Mesenchymal stem cell (in vitro differentiated cells and primary cell): Measurements from ENCODE around the gene PRKAB2.
"Not testable (repeated sequence)": the region's sequence is repeated elsewhere in the genome, so short reads cannot be mapped to it uniquely, and the experiment has no call there.

Experiments
- DNase-seq: peaks from one replicate; pipeline ENCODE4 v3.0.0-alpha.2; 2013
- H2AFZ ChIP-seq: one replicate; pipeline ENCODE4 v1.6.1; 2013; ENCODE audit warnings: low read depth, mild to moderate bottlenecking, control low read depth, inconsistent platforms, low read length, moderate library complexity
- H2AK5ac ChIP-seq: 2 replicates; pipeline ENCODE4 v1.6.1; 2013; ENCODE audit warnings: low read length, moderate library complexity, mild to moderate bottlenecking, inconsistent platforms; ENCODE audit not compliant: severe bottlenecking
- H2BK120ac ChIP-seq: one replicate; pipeline ENCODE4 v1.6.1; 2013; ENCODE audit warnings: low read depth, mild to moderate bottlenecking, inconsistent platforms, low read length, moderate library complexity
- H2BK12ac ChIP-seq, 2 experiments: one replicate each; pipeline ENCODE4 v1.6.1; 2013; ENCODE audit warnings: inconsistent platforms in 2 of 2, low read length in 2 of 2, mild to moderate bottlenecking in 2 of 2, moderate library complexity in 2 of 2, control low read depth in 1 of 2
- H2BK15ac ChIP-seq: one replicate; pipeline ENCODE4 v1.6.1; 2013; ENCODE audit warnings: mild to moderate bottlenecking, low read depth, inconsistent platforms; ENCODE audit not compliant: poor library complexity, severe bottlenecking
- H2BK5ac ChIP-seq: 2 replicates; pipeline ENCODE4 v1.6.1; 2013; ENCODE audit warnings: low read depth, mild to moderate bottlenecking, low read length, control low read depth, inconsistent platforms; ENCODE audit not compliant: poor library complexity, severe bottlenecking
- H3K14ac ChIP-seq, 2 experiments: one replicate each; pipeline ENCODE4 v1.6.1; 2013; ENCODE audit warnings: inconsistent platforms in 2 of 2, low read length in 2 of 2, control low read depth in 1 of 2, mild to moderate bottlenecking in 1 of 2, moderate library complexity in 1 of 2
- H3K18ac ChIP-seq, 2 experiments: one replicate each; pipeline ENCODE4 v1.6.1; 2013; ENCODE audit warnings: inconsistent platforms in 2 of 2, low read length in 2 of 2, control low read depth in 1 of 2, low read depth in 1 of 2, mild to moderate bottlenecking in 1 of 2
- H3K23ac ChIP-seq, 2 experiments: one replicate each; pipeline ENCODE4 v1.6.1; 2013; ENCODE audit warnings: inconsistent platforms in 2 of 2, low read length in 2 of 2, mild to moderate bottlenecking in 2 of 2, moderate library complexity in 2 of 2, control low read depth in 1 of 2
- H3K27ac ChIP-seq: 2 replicates; pipeline ENCODE4 v1.5.1; 2013; ENCODE audit warnings: mild to moderate bottlenecking, moderate library complexity, low read length, control low read depth, inconsistent platforms; ENCODE audit not compliant: poor library complexity, severe bottlenecking
- H3K27me3 ChIP-seq, 2 experiments: 2 replicates each; pipeline versions ENCODE4 v1.6.1 to v1.7.0; 2013; ENCODE audit warnings: low read length in 2 of 2, mild to moderate bottlenecking in 2 of 2, moderate library complexity in 2 of 2, control low read depth in 1 of 2, inconsistent platforms in 1 of 2; ENCODE audit not compliant: control insufficient read depth in 1 of 2, insufficient read depth in 1 of 2
- H3K36me3 ChIP-seq, 2 experiments: 2 replicates each; pipeline versions ENCODE4 v1.6.1 to v1.7.0; 2013; ENCODE audit warnings: low read length in 2 of 2, control low read depth in 1 of 2, inconsistent platforms in 1 of 2, low read depth in 1 of 2, mild to moderate bottlenecking in 1 of 2; ENCODE audit not compliant: insufficient read depth in 2 of 2, control insufficient read depth in 1 of 2
- H3K4ac ChIP-seq, 2 experiments: one replicate each; pipeline ENCODE4 v1.6.1; 2013; ENCODE audit warnings: inconsistent platforms in 2 of 2, low read length in 2 of 2, mild to moderate bottlenecking in 2 of 2, moderate library complexity in 2 of 2, control low read depth in 1 of 2, low read depth in 1 of 2
- H3K4me1 ChIP-seq: 2 replicates; pipeline ENCODE4 v1.6.1; 2013; ENCODE audit warnings: low read depth, low read length, control low read depth; ENCODE audit not compliant: control insufficient read depth, insufficient read depth
- H3K4me2 ChIP-seq: 2 replicates; pipeline ENCODE4 v1.6.1; 2013; ENCODE audit warnings: low read length, mild to moderate bottlenecking, inconsistent platforms; ENCODE audit not compliant: poor library complexity, severe bottlenecking
- H3K4me3 ChIP-seq, 2 experiments: 2 replicates each; pipeline versions ENCODE4 v1.5.1 to v1.7.0; 2013; ENCODE audit warnings: low read length in 2 of 2, mild to moderate bottlenecking in 2 of 2, control low read depth in 1 of 2, low read depth in 1 of 2; ENCODE audit not compliant: insufficient read depth in 1 of 2
- H3K79me1 ChIP-seq: replicated peaks from 2 replicates; pipeline ENCODE4 v1.6.1; 2013; ENCODE audit warnings: mild to moderate bottlenecking, control low read depth, low read length, inconsistent platforms; ENCODE audit not compliant: poor library complexity, severe bottlenecking
- H3K9ac ChIP-seq: 2 replicates; pipeline ENCODE4 v1.7.0; 2013; ENCODE audit warnings: mild to moderate bottlenecking, low read length, moderate library complexity
- H3K9me3 ChIP-seq: 2 replicates; pipeline ENCODE4 v1.7.0; 2013; ENCODE audit warnings: mild to moderate bottlenecking, low read length; ENCODE audit not compliant: control insufficient read depth
- H4K8ac ChIP-seq: one replicate; pipeline ENCODE4 v1.6.1; 2013; ENCODE audit warnings: inconsistent platforms, mild to moderate bottlenecking, low read length, moderate library complexity
- H4K91ac ChIP-seq: one replicate; pipeline ENCODE4 v1.6.1; 2013; ENCODE audit warnings: mild to moderate bottlenecking, low read length, inconsistent platforms
- WGBS: methylation state at CpG from one replicate; pipeline ENCODE4 v1.1.7; 2013; ENCODE audit warnings: mixed read lengths; 5-methylcytosine and 5-hydroxymethylcytosine counted together

The PRKAB2 gene

DNA sequence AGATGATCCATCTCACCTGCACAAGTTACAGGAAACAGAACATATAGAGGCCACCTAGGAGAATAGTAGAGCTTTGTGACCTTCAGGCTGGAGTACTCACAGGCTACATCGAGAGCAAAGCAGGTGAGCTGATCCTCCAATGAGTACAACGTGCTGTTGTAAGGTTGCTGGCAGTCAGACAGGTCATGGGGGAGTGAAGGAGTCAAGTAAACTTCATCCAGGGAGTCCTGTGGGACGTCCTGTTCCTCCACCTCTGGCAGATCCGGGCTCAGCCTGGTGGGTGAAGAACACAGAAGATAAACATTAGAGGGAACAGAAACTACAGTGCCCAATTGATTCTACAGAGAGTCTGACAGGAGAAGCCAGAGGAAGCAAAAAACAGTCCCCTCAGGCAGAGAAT, 62.5 kb downstream of the PRKAB2 start:
- Histone ChIP-seq H3K18ac (no peak overlapping the region), H2AK5ac (no peak overlapping the region), H2BK5ac (no peak overlapping the region), H3K27me3 (peaks cover 0 to 24% of the 10 kb centered on the region in 2 experiments), H3K14ac (no peak overlapping the region), H3K4me1 (no peaks in the 10 kb centered on the region), H3K4ac (no peak overlapping the region), H3K9ac (no peak overlapping the region), H3K36me3 (no peaks in the 10 kb centered on the region), H2BK15ac (no peak overlapping the region), H4K8ac (no peak overlapping the region), H3K23ac (no peak overlapping the region), H2AFZ (no peak overlapping the region), H3K4me3 (no peak overlapping the region), H3K4me2 (no peak overlapping the region), H2BK12ac (no peak overlapping the region), H3K79me1 (no peaks in the 10 kb centered on the region), H3K27ac (no peak overlapping the region), H3K9me3 (no peaks in the 10 kb centered on the region), H2BK120ac (no peak overlapping the region), H4K91ac (no peak overlapping the region)
- WGBS: 44% methylated on average over 4 of the region's 4 CpGs
- DNase-seq: no peak

DNA sequence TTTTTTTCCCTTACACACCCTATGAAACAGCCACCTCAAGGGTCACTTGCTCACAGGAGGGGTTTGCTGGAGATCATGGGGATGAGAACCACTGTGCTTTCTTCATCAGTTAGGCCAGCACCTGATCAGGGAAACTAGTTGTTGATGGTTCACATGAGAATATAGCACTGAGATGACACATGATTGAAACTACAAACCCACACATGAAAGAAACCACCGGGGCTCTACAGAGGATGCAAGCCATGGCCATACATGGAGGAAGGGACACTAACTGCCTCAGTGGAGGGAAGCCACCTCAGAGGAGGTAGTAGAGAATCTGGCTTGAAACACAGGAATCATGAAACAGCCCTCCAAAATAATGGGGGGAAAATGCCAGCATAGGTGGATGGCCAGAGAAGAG, 63.2 kb downstream of the PRKAB2 start:
- Histone ChIP-seq H3K4me3 (no peak overlapping the region), H3K4me1 (no peaks in the 10 kb centered on the region), H2BK15ac (no peak overlapping the region), H3K4ac (no peak overlapping the region), H3K9me3 (no peaks in the 10 kb centered on the region), H3K23ac (no peak overlapping the region), H2AFZ (no peak overlapping the region), H2AK5ac (no peak overlapping the region), H3K4me2 (no peak overlapping the region), H2BK5ac (no peak overlapping the region), H3K36me3 (no peaks in the 10 kb centered on the region), H4K91ac (no peak overlapping the region), H2BK120ac (no peak overlapping the region), H3K27me3 (peaks cover 0 to 24% of the 10 kb centered on the region in 2 experiments), H3K14ac (no peak overlapping the region), H3K79me1 (no peaks in the 10 kb centered on the region), H3K9ac (no peak overlapping the region), H3K27ac (no peak overlapping the region), H2BK12ac (no peak overlapping the region), H3K18ac (no peak overlapping the region), H4K8ac (no peak overlapping the region)
- WGBS: 60% methylated on average over 1 of the region's 1 CpG
- no peak for DNase-seq

DNA sequence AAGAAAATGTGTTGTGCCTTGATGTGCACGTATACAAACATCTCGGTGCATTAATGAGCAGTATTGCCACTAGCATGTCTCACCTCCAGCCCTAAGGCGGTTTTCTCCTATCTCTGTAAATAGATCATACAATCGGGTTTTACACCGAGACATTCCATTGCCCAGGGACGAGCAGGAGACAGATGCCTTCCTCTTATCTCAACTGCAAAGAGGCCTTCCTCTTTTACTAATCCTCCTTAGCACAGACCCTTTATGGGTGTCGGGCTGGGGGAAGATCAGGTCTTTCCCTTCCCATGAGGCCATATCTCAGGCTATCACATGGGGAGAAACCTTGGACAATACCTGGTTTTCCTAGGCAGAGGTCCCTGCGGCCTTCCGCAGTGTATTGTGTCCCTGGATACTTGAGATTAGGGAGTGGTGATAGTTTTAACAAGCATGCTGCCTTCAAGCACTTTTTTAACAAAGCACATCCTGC, 65.8 kb downstream of the PRKAB2 start:
- H3K36me3 ChIP-seq: not testable (repeated sequence)
- WGBS: 47% methylated on average over 7 of the region's 9 CpGs

DNA sequence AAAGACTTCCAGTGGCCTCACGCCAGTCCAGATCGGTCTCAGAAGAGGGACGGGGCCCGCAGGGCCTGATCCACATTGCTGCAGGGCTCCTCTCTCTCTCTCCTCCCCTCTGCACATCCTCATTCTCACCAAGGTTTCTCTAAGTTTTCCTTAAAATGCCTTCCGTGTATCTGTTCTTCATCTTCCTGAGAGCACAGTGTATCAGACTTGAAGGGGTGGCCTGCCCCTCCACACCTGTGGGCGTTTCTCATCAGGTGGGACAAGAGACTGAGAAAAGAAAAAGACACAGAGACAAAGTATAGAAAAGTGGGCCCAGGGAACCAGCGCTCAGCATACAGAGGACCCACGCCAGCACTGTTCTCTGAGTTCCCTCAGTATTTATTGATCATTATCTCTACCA, 66.4 kb downstream of the PRKAB2 start:
- Histone ChIP-seq H3K27me3 (peaks cover 3 to 29% of the 10 kb centered on the region in 2 experiments), H4K91ac (no peak overlapping the region), H2BK5ac (no peak overlapping the region), H3K79me1 (no peaks in the 10 kb centered on the region), H4K8ac (no peak overlapping the region), H3K27ac (no peak overlapping the region), H3K23ac (no peak overlapping the region), H2AFZ (no peak overlapping the region), H2BK12ac (no peak overlapping the region), H2BK15ac (no peak overlapping the region), H3K14ac (no peak overlapping the region), H2BK120ac (no peak overlapping the region), H2AK5ac (no peak overlapping the region), H3K9ac (no peak overlapping the region), H3K36me3 (no peaks in the 10 kb centered on the region), H3K18ac (no peak overlapping the region), H3K4me3 (no peak overlapping the region), H3K4me2 (no peak overlapping the region), H3K4ac (no peak overlapping the region), H3K9me3 (no peaks in the 10 kb centered on the region), H3K4me1 (no peaks in the 10 kb centered on the region)
- no peak for DNase-seq
- WGBS: 77% methylated on average over 8 of the region's 8 CpGs

More for the DNA sequence above, 65.8 kb downstream of the PRKAB2 start:
- not testable (repeated sequence) for H2BK5ac ChIP-seq, H4K91ac ChIP-seq, H3K9me3 ChIP-seq, H3K4me3 ChIP-seq, H2AK5ac ChIP-seq, H2BK15ac ChIP-seq, H3K14ac ChIP-seq, H3K23ac ChIP-seq, H3K27ac ChIP-seq, H3K4ac ChIP-seq, H3K4me2 ChIP-seq, H3K79me1 ChIP-seq, H2BK120ac ChIP-seq, H4K8ac ChIP-seq, H2BK12ac ChIP-seq, H3K9ac ChIP-seq, H3K18ac ChIP-seq, H3K4me1 ChIP-seq, DNase-seq, H2AFZ ChIP-seq
- peaks cover 3 to 29% of the 10 kb centered on the region in 2 experiments for H3K27me3 ChIP-seq
